Fibroblast of lung (primary cell): ENCODE data around the gene NCK2. TPM values are rescaled to one million over a fixed set of nuclear protein-coding genes. Genes with fewer than 3 reads are reported as not detected.

Experiments used
- DNase-seq, 2 donors: peaks; one replicate each; pipeline versions ENCODE4 v3.0.0 to v3.0.0-alpha.2; 2010; ENCODE audit warnings: low read depth in 2 of 2
- H2AFZ ChIP-seq: 2 replicates; pipeline ENCODE4 v1.5.1; 2012; ENCODE audit warnings: low read length, control low read depth, inconsistent platforms
- H3K27ac ChIP-seq: 2 replicates; pipeline ENCODE4 v1.5.1; 2011; ENCODE audit warnings: low read length, control low read depth; ENCODE audit not compliant: insufficient read depth
- H3K27me3 ChIP-seq: 2 replicates; pipeline ENCODE4 v1.5.1; 2011; ENCODE audit warnings: mild to moderate bottlenecking, low read length; ENCODE audit not compliant: control insufficient read depth, insufficient read depth
- H3K36me3 ChIP-seq: 2 replicates; pipeline ENCODE4 v1.5.1; 2011; ENCODE audit warnings: low read length; ENCODE audit not compliant: control insufficient read depth, insufficient read depth
- H3K4me1 ChIP-seq: 2 replicates; pipeline ENCODE4 v1.5.1; 2011; ENCODE audit warnings: low read length; ENCODE audit not compliant: control insufficient read depth, insufficient read depth; ENCODE audit errors: extremely low read depth
- H3K4me2 ChIP-seq: 2 replicates; pipeline ENCODE4 v1.5.1; 2011; ENCODE audit warnings: low read length, control low read depth; ENCODE audit not compliant: insufficient read depth; ENCODE audit errors: extremely low read depth
- H3K4me3 ChIP-seq, 4 experiments: fragments of 200-600 bp in 1 of 4; sonication (generic) in 1 of 4; replicated peaks in 1 of 4; 2 replicates each; pipeline ENCODE4 v1.5.1; 2011 to 2016; ENCODE audit warnings: low read length in 4 of 4, low read depth in 3 of 4, mild to moderate bottlenecking in 3 of 4, control low read depth in 2 of 4, inconsistent platforms in 1 of 4, mixed read lengths in 1 of 4; ENCODE audit not compliant: insufficient read depth in 1 of 4; ENCODE audit errors: control extremely low read depth in 1 of 4
- H3K79me2 ChIP-seq: 2 replicates; pipeline ENCODE4 v1.5.1; 2012; ENCODE audit warnings: mild to moderate bottlenecking, low read length, inconsistent platforms; ENCODE audit not compliant: control insufficient read depth, insufficient read depth
- H3K9ac ChIP-seq: 2 replicates; pipeline ENCODE4 v1.5.1; 2011; ENCODE audit warnings: mild to moderate bottlenecking, low read length, control low read depth; ENCODE audit not compliant: insufficient read depth
- H3K9me3 ChIP-seq: 2 replicates; pipeline ENCODE4 v1.5.1; 2012; ENCODE audit warnings: low read depth, low read length; ENCODE audit not compliant: control insufficient read depth, insufficient read depth
- H4K20me1 ChIP-seq: 2 replicates; pipeline ENCODE4 v1.5.1; 2011; ENCODE audit warnings: low read length; ENCODE audit not compliant: control insufficient read depth, insufficient read depth; ENCODE audit errors: extremely low read depth
- CTCF ChIP-seq, 2 donors: IDR thresholded peaks in 1 of 2; conservative IDR thresholded peaks in 1 of 2; 1 replicate in 1 of 2; 2 replicates in 1 of 2; pipeline ENCODE4 v1.5.1; 2011 to 2012; ENCODE audit warnings: low read length in 2 of 2, control low read depth in 1 of 2, inconsistent platforms in 1 of 2, low read depth in 1 of 2, mild to moderate bottlenecking in 1 of 2
- EZH2 ChIP-seq: IDR thresholded peaks from 2 replicates; pipeline ENCODE4 v1.5.1; 2012; ENCODE audit warnings: low read length, control low read depth, mild to moderate bottlenecking; ENCODE audit errors: missing control alignments
- polyA plus RNA-seq, 2 donors: library from polyadenylated mRNA; depleted of rRNA in 1 of 2; stranded (reverse) in 1 of 2; unstranded in 1 of 2; fragments of >200 nt; gene quantifications; 2 replicates each; pipeline ENCODE4 v1.2.1, GENCODE V29; 2011 to 2012; ENCODE audit warnings: missing spikeins in 1 of 2
- total RNA-seq: library from RNA; depleted of rRNA; stranded (reverse); fragments of >200 nt; gene quantifications from 2 replicates; pipeline ENCODE4 v1.2.1, GENCODE V29; 2014

Gene NCK2
- total and polyA plus RNA-seq, 2 donors (not counting 1 experiment from before 2014, with no cell fraction given), result 25.4 to 51.3 TPM

GRCh38 chr2:105843476-105844374 lies 99.0 kb downstream of the NCK2 start:
- H4K20me1 ChIP-seq, result no peaks in the 10 kb centered on the region
- TF ChIP-seq EZH2 (no peak), CTCF (conservative IDR thresholded peaks at IDR 0.05 in 1 of 2, IDR thresholded peaks at IDR 0.05 in 1 of 2; ENCODE audit: low read depth in 1 of 2, low read length in 2 of 2) (no peak)
- no peaks in the 10 kb centered on the region for H3K9me3 ChIP-seq
- no peaks in the 10 kb centered on the region for H3K27me3 ChIP-seq
- H3K4me3 ChIP-seq, result no peak overlapping the region
- H3K9ac ChIP-seq, result no peak overlapping the region
- peak; percentile 40 to 41 for DNase-seq
- no peaks in the 10 kb centered on the region for H3K4me1 ChIP-seq
- H2AFZ ChIP-seq, result no peak overlapping the region
- no peaks in the 10 kb centered on the region for H3K36me3 ChIP-seq
- H3K4me2 ChIP-seq, result no peak overlapping the region
- no peaks in the 10 kb centered on the region for H3K79me2 ChIP-seq
- no peak overlapping the region for H3K27ac ChIP-seq

- H3K9ac ChIP-seq, result no peak overlapping the region
- DNase-seq, result no peak
Measured at GRCh38 chr2:105845976-105846375, 101.3 kb downstream of the NCK2 start.

More at GRCh38 chr2:105845976-105846375, 101.3 kb downstream of the NCK2 start:
- H3K4me1 ChIP-seq, result no peaks in the 10 kb centered on the region
- H3K27ac ChIP-seq, result no peak overlapping the region
- no peaks in the 10 kb centered on the region for H3K9me3 ChIP-seq
- no peaks in the 10 kb centered on the region for H4K20me1 ChIP-seq
- H2AFZ ChIP-seq, result no peak overlapping the region
- H3K79me2 ChIP-seq, result no peaks in the 10 kb centered on the region
- no peaks in the 10 kb centered on the region for H3K27me3 ChIP-seq
- no peak overlapping the region for H3K4me3 ChIP-seq
- H3K4me2 ChIP-seq, result no peak overlapping the region
- TF ChIP-seq CTCF (conservative IDR thresholded peaks at IDR 0.05 in 1 of 2, IDR thresholded peaks at IDR 0.05 in 1 of 2; ENCODE audit: low read depth in 1 of 2, low read length in 2 of 2), result no peak
- no peak for TF ChIP-seq EZH2
- H3K36me3 ChIP-seq, result no peaks in the 10 kb centered on the region
